GM04503 (cell line): Measurements from ENCODE around the gene FAM78B.

Experiments used
- DNase-seq: peaks from one replicate; pipeline ENCODE4 v3.0.0-alpha.2; 2012; ENCODE audit warnings: low read depth

The FAM78B gene

DNA sequence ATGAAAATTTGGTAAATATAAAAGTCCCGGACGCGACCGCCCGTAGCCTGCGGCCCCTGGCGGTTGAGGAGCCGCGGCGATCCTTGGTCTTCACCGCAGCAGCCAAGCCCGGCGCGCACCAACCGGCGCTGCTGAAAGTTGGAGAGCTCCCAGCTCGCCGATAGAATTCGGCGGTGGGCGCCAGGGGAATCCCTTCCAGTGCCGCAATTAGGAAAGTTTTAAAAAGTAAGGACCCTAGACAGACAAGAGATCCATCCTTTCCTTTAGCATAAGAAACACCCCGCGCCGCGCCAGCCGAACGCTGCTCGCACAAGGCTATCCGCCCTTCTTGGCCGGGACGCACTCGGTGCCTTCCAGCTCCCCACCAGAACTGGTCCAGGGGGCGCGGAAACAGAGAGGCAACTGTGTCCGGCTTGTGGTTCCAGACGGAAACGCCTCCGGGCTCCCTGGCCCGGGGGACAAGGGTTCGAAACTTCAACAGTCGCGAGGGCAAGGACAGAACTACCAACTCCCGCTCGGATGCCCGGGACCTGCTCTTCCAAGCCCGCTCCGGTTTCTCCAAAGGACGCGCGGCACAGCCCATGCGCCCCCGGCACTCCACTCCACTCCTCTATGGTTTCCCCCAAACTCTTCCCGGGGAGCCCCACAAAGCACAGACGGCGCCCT is 1.7 kb downstream of the FAM78B start:
- no peak for DNase-seq

DNA sequence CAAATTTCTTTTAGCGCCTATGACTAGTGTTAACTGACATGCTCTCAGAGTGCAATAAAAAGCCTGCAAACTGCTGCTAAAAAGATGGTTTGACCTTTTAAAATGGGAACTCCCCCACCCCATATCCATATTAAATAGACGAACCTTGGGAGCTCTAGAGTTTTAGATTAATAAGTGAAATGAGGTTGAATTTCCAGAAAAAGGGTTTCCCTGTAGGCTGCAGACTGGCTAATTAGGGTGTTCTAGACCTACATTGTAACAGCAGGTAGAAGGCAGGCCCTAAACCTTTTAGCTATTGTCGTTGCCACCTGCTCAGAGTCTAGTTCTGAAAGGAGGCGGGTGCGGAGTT is 2.2 kb downstream of the FAM78B start:
- DNase-seq, result no peak

GRCh38 chr1:166159656-166160055 is 7.1 kb downstream of the FAM78B start:
- DNase-seq, result no peak

- DNase-seq, result no peak
Measured at GRCh38 chr1:166156674-166157073, 10.1 kb downstream of the FAM78B start.

DNA sequence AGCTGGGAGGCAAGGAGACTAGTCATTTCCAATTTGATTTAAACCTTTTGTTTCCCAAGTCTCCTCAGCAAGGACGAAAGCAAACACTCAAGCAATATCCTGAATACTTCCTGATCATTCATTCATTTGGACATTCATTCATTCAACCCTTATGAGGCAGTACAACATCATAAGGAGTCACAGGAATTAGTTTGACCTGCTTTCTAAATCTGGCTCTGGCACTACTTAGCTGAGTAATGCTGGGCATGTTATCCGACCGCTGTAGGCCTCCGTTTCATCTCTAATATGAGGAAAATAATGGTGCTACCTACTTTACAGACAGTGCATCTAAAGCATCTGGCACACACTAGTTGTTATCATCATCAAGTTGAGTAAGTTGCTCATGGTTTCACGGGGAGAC is 11.7 kb downstream of the FAM78B start:
- no peak for DNase-seq

- DNase-seq, result no peak
Measured at GRCh38 chr1:166153525-166154314, 13.1 kb downstream of the FAM78B start.

DNA sequence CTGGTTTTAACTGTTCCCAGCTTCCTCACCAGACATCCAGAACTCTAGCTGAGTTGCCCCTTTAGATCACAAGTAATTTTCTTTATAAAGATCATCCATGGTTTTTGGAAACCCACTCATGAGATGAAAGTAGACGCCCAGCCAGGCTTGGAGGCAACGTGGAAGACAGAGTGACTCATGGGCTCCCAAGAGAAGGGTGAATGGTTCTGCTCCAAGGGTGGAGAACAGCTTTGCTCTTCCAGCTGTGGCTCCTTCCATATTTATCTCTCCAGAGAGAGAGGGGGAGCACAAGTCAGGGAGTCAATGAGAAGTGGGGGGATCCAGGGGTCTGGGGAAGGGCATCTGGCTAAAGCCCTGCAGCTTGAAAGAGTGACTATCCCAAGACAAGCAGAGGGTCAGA is 13.8 kb downstream of the FAM78B start:
- DNase-seq, result no peak

DNA sequence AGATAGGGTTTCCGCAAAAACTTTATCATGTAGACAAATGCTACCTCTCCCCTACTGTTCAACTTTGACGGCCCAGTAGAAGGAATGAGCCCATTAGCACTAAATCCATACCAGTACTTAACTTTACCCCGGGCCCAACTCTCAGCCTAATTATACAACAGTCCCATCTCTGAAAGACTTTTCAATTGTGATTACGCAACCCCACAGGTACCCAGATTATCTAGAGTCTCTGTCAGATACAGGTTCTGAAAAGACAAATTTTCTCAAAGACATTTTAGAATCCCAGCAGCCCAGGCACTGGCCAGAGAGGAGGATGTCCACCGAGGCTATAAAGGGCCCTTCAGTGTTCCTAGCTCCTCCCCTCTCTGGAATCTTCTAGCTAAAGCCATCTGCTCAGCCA is 15.0 kb downstream of the FAM78B start:
- no peak for DNase-seq

- no peak for DNase-seq
Measured at GRCh38 chr1:166145499-166145898, 21.3 kb downstream of the FAM78B start.

DNA sequence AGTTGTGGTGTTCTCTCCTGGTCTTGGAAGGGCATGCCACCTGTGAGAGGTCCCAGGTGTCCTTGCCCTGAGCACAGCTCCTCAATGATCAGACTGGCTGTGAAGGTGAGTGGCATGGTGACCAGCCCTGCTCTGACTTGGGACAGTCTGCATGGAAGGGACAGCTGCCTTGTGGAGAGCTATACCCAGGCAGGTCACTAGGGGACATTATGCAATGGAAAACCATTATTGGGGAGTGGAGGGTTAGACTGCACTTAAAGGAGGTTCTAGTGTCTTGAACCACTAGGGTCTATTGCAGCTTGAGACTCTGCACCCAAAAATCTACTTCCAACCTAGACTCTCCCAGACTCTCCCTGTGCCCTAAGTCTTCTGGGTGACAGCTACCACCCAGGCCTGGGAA is 24.8 kb downstream of the FAM78B start:
- DNase-seq, result no peak

DNA sequence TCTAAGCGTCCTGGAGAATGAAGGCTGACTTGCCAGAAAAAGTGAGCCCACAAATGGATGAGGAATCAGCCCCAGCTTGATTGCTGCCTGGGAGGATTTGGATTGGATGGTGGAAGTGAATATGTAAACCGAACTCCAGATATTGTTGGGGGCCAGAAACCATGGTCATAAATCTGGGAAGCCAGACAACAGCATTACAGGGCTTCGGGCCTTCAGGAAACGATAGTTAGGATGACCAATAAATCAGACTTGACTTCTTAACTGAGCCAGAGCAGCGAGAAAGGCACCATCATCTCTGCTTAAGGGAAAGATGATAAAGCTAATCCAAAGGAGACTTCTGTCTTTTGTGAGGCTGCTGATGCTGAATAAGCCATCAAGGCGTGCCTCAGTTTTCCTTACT is 26.6 kb downstream of the FAM78B start:
- no peak for DNase-seq

GRCh38 chr1:166139735-166140134 is 27.1 kb downstream of the FAM78B start:
- no peak for DNase-seq

DNA sequence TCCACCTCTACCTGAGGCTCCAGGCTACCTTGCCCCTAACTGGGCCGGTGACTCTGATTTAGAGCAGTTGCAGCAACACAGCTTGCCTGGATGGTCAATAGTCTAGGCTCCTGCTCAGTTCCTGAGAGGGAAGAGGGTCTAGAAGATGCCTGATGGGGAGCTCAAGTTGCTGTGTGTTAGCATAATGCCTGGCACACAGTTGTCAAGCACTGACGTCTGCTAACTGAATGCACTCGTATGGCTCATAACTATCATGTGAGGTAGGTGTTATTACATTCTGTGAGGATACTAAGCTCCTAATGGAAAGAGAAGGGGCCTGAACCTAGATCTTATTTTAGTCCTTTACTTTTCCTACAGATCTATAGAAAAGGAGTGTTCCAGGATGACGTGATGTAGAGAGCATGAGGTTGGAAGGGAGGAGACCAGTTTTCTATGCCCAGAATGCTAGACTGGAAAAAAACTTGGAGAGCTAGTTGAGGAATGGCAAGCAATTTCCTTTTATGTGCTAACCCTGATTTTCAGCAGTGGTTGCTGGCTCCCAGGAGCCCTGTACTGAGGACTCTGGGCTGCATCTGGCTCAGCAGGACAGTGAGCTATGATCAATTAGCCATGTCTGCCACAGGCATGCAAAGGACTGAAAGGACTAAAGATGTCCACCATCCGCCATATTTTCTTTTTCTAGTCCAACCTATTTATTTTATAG is 30.0 kb downstream of the FAM78B start:
- no peak for DNase-seq

DNA sequence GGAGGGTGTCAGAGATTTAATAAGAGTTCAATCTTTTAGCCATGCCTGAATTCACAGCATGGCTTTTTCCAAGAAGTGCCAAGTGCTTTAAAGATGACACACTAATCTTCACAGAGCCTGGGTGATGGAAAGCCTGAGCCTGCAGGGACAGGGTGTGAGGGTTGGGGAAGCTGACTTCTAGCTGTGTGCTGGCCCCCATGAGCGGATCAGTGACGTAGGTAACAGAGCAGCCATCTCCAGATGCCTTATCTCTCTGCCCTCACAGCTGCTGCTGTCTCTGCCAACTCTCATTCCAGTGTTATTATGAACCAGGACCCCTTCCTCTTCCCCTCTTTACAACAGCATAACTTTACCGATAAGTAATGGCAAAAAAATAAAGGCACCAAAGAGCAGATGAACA is 30.6 kb downstream of the FAM78B start:
- DNase-seq, result no peak

- no peak for DNase-seq
Measured at GRCh38 chr1:166133857-166134256, 32.9 kb downstream of the FAM78B start.

GRCh38 chr1:166133276-166133841 is 33.4 kb downstream of the FAM78B start:
- no peak for DNase-seq

DNA sequence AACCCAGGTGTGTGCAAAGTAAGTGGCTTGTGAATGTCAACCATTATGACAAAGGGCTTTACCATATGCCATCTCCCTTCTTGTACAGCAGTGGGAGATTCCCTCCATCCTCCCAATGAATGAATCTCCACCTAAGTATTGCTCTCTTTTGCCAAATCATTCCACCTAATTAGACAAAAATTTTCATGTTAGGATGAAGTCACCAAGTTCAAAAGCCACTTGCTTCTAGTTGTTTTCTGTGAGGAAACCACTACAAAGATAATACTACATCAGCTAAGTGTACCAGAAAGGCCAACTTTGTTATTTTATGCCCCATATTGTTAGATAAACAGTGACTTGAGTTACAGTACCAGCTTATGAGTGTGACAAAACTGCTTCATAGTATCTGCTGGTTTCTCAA is 34.3 kb downstream of the FAM78B start:
- DNase-seq, result no peak

GRCh38 chr1:166129006-166129405 is 37.8 kb downstream of the FAM78B start:
- no peak for DNase-seq

DNA sequence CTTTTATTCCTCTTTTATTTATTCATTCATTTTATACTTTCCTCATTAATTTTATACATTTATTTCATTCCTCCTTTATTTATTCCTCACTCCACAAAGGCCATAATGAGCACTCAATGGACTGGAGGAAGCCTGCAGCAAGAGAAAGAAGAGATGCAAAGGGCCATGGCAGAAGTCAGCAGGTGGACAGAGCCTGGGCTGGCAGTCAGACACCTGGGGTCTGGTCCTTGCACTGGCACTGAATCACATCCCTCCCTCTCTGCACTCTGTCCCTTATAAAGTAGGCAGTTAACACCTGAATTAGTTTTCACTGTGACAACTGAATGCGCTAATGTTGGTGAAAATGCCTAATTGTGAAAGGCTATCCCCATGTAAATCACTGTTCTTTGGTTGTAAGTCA is 38.6 kb downstream of the FAM78B start:
- no peak for DNase-seq

GRCh38 chr1:166127003-166127402 is 39.8 kb downstream of the FAM78B start:
- DNase-seq, result no peak

DNA sequence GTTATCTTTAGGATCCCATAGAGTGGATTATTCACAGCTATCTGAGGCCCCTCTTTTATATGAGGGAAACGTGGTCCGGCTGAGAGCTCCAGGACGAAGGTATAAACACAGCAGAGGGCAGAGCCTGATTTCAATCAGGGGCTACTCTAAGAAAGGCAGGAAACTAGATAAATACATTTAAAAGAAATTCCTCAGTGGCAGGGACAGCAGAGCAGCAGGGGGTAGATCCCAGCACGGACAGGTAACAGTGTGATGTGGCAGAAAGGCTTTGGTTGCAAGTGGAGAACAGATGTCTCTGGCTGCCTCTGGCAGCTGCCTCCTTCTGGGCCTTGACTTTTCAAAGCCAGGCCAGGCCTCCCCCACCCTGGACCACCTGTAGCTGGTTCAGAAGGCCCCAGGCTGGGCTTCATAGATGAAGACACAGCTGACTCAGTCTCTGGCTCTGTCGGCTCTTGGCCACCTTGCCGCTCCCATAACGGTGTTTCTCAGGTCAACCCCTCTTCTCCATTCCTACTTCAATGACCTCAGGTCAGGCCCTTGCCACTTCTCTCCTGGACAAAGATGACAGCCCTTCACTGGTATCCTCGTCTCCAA is 43.8 kb downstream of the FAM78B start:
- DNase-seq, result no peak

DNA sequence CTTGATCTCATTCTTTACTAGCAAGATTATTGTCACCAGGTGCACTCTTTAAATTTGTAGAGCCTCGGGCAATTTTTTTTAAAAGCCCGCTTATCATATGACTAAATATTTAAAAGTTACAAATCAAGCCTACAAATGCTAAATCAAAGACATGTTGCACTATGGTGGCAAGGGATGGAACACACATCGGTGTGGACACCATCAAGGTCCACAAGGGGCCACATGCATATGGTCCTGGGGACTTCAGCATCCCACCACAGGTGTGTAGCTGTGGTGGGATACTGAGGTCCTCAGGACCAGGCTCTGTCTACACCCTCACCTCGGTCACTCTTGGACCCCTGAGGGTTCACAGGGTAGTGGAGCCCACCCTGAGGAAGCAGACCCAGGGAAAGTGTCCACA is 45.8 kb downstream of the FAM78B start:
- no peak for DNase-seq

DNA sequence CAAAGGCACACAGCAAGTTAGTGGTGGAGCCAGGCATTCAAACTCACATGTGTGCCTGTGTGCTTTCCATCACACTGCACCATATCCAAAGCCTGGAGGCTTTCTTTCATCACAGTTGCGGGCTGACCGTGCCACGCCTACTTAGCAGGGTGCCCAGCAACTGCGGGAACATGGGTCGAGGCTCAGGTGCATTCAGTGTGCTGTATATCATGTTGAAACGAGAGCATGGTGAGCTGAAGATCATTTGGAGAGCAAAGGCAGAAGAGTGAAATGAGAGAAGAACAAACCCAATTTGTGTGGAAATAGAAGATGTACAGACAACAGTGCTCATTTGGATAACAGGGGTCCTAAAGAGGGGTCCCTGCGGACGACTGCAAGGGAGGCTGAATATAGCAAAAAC is 46.5 kb downstream of the FAM78B start:
- no peak for DNase-seq
